GM21619 (cell line): ENCODE measurements around the gene TARBP2.

Experiments
- ATAC-seq: cut with Tn5 transposase; IDR thresholded peaks from one replicate; pipeline ENCODE4 v1.9.1; 2021; ENCODE audit not compliant: unreplicated experiment

Gene TARBP2, protein sequence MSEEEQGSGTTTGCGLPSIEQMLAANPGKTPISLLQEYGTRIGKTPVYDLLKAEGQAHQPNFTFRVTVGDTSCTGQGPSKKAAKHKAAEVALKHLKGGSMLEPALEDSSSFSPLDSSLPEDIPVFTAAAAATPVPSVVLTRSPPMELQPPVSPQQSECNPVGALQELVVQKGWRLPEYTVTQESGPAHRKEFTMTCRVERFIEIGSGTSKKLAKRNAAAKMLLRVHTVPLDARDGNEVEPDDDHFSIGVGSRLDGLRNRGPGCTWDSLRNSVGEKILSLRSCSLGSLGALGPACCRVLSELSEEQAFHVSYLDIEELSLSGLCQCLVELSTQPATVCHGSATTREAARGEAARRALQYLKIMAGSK

DNA sequence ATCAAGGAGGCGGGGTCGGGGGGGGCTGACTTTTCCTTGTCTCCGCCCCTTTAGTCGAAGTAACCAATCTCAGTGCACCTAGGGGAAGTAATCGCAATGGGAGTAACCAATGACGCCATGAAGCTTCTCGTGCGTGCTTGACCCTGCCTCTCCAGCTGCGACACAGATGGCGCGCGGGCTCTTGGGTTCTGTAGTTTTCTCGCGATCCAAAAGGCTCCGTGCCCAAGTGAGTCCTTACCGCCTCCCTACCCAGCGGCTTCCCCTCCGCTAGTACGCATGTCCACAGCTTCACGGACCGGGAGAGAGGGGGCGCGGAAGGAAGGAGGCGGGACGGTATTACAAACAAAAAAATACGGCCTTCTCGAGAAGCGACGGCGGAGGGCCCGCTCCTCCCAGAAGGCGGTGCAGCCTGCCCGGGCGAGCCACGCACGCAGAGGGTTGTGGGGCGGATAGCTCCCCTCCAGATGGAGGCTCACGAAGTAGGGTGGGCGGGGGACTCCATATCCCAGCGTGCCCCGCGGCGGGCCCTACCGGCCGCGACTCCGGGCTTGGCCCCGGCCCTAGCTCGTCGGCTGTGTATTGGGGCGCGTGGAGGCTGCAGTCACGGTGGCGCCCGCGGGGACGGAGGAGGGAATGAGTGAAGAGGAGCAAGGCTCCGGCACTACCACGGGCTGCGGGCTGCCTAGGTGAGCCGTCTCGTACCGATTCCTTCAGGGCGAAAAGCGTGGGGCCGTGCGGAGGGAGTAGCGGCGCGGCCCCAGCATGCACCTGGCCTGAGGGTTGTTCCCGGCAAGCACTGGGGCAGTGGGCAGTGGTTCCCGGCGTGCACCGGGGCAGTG lies at the start of gene TARBP2:
Gene TARBP2 (plus strand): TSS at position 508 of the 839 bp plus-strand sequence. CDS start 126 bp downstream, at position 634.
- ATAC-seq = peak; percentile 75

DNA sequence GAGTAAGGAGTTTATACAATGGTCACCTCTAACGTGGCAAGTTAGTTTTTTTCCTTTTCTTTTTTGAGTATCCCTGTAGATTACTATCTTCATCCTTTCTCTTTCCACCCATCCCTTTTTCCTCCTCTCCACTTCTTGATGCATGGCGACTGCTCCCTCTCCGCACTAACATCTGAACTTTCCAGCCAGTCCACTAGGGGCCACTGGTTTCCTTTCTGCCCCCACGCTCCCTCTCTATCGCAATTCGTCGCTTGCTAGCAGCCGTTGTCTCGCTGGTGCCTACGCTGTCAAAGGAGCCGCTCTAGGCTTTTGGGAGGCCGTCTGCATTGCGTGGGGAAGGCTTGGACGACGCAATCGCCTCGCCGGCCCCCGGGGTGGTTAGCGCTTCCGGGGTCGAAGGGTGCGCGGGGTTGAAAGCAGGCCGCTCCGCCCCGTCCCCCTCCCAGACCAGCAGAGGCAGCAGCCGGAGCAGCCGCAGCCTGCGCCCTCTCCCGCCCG lies 49.4 kb upstream of the TARBP2 start, which contains the start of gene PCBP2:
Gene PCBP2 (plus strand): TSS at position 442 of the 498 bp plus-strand sequence. CDS start 2,699 bp downstream, outside the sequence.
- ATAC-seq = peak; percentile 94

DNA sequence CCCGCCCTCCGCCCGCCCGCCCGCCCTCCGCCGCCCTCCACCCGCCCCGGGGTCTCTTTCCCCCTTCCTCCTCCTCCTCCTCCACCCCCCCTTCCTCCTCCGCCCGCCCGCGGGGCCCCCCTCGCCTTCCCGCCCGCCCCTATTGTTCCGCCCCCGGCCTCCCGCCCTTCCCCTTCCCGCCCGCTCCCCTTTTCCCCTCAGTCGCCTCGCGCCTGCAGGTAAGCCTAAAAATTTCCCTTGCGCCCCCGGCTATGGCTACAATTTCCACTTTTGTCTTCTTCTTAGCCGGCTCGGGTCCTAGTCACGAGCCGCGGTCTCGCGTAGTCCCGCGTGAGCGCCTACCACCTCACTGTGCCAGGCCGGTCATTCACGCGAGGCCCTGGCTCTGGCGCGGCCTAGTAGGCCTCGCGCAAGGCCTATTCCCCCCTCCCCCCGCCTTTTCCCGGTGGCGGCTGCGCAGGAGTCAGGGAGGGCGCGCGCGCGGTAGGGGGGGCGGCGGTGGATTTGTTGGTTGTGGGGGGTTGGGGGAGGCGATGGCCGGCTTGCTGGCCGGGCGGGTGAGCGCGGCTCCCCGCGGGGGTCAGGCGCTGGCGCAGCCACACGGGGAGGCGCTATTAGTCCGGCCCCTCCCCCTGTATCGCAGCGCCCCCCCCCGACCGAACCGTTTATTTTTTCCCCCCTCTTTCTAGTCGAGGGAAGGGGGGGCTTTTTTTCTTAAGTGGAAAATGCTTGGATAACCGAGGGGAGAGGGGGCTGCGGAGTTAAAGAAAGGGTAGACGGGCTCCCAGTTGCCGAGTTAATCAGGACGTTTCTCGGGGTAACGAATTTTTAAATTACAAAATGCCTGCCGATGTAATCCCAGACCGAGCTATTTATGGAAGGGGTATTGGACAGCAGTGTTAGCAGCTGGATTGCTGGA lies 48.7 kb upstream of the TARBP2 start:
- ATAC-seq = peak; percentile 19

DNA sequence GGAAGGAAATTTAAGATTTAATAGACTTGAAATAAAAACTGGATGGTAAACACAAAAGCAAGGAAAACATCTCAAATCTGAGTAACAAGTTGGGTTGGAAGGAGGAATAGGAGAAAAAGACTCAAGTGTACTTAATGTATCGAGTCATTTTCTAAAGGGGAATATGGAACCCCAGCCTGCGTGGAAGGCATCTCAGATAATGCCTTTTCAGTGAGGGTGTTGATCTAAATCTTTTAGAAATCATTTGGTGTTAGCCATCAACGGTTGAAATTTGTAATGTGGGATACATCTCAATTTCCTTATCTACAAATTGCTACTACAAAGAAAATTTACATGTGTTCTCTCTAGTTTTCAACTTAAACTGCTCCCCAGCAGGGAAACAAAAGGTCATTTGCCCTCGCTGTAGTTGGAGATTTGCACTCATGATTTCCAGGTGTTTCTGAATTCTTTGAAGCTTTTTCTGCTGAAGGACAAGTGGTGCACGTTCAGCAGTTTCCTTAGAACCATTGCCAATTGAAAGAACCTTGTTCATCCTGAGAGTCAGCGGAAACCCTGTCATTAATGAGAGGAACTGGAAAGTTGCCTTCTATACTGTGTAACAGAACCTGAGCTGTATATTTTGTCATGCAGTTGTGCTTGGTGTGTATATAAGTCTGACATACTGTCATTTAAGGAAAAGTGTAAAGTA lies 47.0 kb upstream of the TARBP2 start:
- no peak for ATAC-seq

DNA sequence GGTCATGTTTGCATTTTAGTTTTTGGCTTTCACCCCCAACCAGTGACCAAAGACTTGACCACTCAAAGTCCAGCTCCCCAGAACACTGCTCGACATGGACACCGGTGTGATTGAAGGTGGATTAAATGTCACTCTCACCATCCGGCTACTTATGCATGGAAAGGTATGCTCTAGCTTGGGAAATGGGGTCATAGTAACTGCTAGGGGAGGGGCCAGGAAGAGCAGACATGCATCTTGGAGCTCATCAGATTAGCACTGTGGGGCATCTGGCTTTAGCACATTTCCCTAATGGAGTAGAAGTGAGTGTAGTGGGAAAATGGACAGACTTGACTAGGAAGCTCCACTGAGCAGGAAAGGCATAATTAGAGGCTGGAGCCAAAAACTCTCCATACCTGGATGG lies 46.4 kb upstream of the TARBP2 start:
- ATAC-seq = no peak

DNA sequence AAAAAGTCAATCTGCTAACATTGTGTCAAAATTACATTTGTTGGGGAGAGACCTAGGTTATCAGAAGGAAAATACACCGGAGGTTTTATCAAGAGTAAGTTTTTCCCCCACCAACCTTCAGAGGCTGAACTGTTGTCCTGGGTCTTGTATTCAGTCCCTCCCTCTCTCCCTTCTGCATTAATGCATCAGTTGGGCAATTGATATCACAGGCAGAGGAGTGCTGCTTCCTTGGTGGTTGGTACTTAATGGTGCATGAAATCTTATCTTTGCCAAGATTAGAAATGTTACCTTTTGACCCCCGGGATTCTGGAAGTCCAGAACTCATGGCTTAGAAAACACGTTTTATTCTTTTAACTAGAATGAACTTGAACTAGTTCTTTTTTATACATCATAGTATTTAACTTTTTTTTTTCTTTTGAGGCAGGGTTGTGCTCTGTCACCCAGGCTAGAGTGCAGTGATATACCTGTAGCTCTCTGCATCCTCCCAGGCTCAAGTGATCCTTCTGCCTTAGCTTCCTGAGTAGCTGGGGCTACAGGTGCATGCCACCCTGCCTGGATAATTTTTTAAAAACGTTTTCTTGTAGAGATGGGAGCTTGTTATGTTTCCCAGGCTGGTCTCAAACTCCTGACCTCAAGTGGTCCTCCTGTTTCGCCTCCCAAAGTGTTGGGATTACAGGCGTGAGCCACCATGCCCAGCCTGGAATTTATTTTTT lies 44.3 kb upstream of the TARBP2 start:
- ATAC-seq = no peak

DNA sequence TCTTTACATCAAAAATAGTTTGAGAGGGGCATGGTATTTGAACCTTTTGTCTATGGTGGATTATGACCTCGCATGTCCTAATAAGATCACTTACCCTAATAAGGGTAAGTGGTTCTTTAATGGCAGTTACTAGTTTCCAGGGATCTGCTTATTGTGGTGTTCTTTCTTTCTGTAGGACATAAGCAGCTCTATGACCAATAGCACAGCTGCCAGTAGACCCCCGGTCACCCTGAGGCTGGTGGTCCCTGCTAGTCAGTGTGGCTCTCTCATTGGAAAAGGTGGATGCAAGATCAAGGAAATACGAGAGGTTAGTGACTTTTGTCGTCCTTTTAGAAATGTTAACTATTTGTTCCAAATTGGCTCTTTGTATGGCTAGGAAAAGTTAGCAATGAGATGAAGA lies 42.0 kb upstream of the TARBP2 start:
- no peak for ATAC-seq

DNA sequence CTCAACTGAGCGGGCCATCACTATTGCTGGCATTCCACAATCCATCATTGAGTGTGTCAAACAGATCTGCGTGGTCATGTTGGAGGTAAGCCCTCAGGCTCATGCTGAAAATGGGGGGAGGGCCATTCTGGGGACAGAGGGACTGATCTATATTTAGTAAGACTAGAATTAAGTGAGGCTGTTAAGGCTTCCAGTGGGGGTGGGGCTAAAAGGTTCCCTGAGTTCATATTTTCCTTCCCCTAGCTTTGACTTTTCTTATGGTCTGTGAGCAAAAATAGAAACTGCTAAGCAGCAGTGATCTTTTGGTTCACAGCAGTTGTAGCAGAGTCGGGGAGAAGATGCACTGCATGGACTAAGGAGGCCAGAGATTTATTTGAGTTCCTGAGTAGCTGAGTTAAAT lies 40.0 kb upstream of the TARBP2 start:
- ATAC-seq = no peak

DNA sequence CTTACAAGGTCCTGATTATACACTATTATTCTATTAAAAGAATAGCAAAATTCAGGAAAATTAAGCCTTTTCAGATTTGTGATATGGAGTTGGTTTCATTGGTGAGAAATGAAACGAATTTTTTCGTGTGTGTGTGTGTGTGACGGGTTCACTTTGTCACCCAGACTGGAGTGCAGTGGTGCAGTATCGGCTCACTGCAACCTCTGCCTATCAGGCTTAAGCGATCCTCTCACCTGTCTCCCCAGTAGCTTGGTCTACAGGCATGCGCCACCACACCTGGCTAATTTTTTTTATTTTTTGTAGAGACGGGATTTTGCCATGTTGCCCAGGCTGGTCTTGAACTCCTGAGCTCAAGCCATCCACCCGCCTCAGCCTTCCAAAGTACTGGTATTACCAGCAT lies 39.5 kb upstream of the TARBP2 start:
- no peak for ATAC-seq

DNA sequence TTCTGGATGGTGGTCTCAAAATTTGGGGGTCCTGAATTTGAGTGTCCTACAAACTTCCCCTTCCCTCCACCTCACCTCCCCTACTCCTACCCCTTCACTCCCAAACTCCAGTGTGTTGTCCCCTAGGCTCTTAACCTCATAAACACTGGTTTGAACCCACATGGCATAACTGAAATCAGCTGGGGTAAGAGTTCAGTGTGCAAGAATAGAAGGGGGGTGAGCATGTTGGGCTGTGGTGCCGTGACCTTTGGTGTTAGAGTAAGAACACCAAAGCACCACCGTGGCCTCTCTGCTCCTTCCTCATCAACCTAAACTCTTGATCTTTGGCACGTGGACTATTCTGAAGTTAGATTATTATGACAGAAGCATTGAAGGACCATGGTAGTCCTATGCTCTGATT lies 38.1 kb upstream of the TARBP2 start:
- no peak for ATAC-seq

DNA sequence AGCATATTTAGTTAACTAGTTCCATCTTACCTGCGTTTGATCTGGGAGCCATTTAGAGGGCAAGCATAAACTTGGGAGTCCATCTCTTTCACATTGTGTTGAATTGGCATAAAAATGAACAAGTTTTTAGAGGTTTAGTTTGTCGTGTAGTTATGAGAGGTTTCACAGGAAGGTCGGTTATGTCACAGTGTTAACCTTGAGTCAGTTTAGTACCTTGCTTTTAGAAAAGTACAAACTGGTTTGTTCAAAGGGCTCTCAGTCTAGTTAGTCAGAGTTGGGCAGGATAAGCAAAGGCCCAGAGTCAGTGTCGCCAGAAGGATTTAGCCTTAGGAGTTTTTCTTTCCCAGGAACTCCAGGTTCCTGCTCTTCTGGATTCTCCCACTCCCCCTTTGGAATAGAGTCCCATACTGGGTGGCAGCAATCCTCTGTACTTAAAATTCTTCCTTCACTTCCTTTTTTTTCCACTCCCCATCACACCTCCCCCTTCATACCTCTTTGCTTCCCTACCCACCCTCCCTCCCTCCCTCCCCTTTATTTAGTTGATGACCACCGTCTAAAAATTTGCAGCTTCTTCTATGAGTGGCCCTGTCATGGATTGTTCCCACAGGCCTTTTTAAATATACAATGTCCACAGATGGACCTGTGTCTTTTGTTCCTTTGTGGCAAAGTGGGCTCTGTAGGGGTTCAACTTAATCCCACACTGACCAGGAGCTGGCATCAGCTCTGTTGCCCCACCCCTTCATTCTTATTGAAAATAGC lies 37.1 kb upstream of the TARBP2 start:
- no peak for ATAC-seq

DNA sequence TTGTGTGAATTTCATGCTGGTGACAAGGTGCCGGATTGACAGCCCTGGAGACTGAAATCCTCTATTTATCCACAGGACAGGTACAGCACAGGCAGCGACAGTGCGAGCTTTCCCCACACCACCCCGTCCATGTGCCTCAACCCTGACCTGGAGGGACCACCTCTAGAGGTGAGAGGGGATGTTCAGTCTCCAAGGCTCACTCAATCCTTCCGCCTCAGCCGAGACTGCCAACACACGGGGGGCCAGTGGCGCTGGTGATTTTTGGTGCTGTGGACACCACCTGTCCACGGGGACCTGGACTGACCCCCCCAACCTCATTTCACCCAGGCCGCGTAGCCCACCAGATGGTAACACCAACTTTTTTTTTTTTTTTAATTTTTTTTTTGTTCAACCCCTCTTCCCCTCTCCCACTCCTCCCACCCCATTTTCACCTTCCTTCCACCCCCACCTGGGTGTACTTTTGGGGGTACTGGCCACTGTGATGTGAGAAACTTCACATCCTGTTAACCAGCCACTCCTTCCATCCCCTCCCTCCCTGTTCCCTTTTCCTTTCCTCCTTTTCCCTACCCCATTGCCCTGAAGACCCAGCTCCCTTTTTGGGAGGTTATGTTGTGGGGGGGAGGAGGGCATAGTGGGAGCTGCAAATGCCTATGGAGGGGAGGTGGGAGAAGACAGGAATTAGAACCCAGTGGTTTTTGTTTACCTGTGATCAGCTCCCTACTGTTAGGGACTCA lies 36.2 kb upstream of the TARBP2 start:
- ATAC-seq = no peak

DNA sequence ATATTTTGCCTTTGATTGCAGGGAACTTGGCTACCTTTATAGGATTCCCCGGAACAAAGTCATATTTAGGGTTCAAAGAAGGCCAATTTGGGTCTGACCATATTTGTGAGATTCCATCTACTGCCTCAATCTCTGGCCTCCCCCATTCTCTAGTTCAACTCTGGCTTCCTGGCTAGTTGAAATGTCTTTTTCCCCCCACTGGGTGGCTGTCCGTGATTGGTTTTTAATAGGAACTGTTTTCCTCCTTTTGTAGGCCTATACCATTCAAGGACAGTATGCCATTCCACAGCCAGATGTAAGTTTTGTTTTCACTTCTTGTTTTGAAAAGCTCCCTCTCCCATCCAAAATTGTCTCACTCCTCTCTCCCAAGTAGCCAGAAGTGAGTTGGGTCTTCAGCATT lies 35.4 kb upstream of the TARBP2 start:
- no peak for ATAC-seq

DNA sequence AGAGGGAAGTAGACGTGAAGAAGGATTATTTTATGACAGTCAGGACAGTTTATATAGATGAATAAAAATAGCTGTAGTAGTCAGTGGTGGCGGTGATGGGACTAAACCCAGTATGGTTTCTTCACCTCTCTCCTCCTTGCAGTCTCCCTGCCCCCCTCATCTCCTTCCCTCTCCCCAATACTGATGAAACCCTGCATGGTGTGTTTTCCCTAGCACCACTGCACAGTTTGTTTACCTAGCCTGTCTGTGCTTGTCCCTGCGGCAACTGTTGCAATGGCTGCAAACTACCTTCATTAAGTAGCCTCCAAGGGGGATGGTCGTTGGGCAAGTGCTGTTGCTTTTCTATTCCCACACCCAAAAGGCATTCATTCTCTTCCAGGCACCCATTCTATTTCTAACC lies 34.4 kb upstream of the TARBP2 start:
- ATAC-seq = no peak

DNA sequence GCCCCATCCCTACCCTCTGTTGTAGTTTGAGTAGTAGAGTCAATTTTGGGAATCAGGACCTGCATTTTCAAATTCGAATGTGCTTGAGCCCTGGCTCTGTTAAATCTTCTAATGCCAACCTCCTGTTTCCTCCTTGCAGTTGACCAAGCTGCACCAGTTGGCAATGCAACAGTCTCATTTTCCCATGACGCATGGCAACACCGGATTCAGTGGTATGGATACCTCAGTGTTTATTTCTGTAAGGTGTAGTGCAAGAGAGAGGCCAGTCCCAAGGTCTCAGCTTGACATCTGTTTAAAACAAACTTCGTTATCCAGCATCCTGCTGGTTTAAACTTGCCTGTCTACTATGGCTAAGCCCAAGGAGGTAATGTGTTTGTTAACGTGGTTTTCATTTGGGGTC lies 34.0 kb upstream of the TARBP2 start:
- ATAC-seq = no peak

DNA sequence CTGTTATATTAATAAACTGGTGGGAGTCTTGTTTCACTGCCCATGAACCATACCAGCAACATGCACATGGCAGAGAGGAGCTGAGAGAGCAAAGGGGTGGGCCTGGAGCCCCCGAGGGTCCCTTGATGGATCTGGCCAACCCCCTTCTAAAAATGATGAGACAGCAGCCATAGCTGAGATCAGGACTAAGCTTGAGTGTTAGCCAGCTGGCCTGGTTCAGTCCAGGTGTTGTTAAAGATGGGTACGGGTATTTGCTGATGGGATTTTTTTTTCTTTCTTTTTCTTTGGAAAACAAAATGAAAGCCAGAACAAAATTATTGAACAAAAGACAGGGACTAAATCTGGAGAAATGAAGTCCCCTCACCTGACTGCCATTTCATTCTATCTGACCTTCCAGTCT lies 33.2 kb upstream of the TARBP2 start:
- ATAC-seq = no peak

DNA sequence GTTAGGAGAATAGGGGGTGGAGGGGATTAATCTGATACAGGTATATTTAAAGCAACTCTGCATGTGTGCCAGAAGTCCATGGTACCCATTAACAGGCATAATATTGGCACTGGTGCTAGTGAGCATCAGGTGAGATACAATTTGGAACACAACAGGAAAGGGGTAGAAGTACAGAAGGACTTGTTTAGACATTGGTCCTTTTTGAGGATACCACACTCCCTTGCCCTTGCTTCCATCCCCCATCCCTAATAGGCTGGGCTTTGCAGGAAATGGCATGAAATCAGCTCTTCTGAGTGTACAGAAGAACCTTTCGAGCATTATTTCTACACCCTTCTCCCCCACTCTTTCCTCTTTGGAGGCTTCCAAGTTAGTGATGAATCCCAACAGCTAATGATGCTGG lies 32.8 kb upstream of the TARBP2 start:
- ATAC-seq = no peak

DNA sequence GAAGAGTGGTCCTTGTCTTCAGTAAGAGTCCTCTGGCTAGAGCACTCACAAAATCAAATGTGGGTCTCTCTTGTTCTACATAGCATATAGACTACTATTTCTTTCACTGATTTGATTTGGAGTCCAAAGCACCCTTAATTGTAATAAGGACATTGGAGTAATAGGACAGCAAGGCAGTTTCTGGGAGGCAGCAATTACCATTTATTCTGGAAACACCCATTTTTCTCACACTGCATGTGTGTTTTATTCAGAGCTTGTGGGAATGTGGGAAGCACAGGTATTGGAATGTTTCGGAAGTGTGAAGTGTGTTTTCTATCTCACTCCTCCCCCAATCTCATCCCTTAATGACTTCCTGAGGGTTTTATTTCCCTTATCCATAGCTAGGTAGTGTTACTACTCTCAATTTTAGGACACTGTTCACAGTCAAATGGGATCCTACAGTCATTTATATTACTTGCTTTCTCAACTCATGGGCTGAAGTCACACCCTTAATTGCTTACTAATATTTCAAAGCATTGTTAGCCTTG lies 29.0 kb upstream of the TARBP2 start:
- no peak for ATAC-seq
